ENCODE results near the gene ESRRA. TPM values are rescaled to one million over a fixed set of nuclear protein-coding genes. Genes with fewer than 3 reads are reported as not detected.

Gene ESRRA
- total RNA-seq, 2 experiments from 2014 or later, result 28.6 to 57.8 TPM

DNA sequence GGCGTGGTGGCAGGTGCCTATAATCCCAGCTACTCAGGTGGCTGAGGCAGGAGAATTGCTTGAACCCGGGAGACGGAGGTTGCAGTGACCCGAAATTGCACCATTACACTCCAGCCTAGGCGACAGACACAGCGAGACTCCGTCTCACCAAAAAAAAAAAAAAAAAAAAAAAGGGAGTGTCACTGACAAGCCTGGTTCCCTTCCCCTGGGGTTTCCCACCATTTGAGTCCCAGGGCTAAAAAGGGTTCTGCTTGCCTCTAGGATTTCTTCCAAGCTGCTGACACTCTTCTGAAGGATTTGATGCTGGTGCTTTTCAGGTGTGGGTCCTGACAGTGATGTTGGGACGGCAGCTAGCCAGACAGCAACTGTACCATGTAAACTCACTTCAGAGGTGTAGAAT lies 33.4 kb downstream of the ESRRA start:
- peaks cover 10% of the 10 kb centered on the region; the same call in 1 of the 2 replicates for H3K79me2 ChIP-seq (ENCODE audit: insufficient read depth, low read depth, low read length)
- no peaks in the 10 kb centered on the region for H4K20me1 ChIP-seq (ENCODE audit: insufficient read depth, low read length)
- peak overlapping the region; percentile 74 for H3K4me3 ChIP-seq (ENCODE audit: low read depth, low read length, poor library complexity, severe bottlenecking)
- TF ChIP-seq EZH2phosphoT487 (IDR thresholded peaks at IDR 0.05; ENCODE audit: borderline replicate concordance, low read depth, low read length), result no peak
- TF ChIP-seq, protein P1, sequence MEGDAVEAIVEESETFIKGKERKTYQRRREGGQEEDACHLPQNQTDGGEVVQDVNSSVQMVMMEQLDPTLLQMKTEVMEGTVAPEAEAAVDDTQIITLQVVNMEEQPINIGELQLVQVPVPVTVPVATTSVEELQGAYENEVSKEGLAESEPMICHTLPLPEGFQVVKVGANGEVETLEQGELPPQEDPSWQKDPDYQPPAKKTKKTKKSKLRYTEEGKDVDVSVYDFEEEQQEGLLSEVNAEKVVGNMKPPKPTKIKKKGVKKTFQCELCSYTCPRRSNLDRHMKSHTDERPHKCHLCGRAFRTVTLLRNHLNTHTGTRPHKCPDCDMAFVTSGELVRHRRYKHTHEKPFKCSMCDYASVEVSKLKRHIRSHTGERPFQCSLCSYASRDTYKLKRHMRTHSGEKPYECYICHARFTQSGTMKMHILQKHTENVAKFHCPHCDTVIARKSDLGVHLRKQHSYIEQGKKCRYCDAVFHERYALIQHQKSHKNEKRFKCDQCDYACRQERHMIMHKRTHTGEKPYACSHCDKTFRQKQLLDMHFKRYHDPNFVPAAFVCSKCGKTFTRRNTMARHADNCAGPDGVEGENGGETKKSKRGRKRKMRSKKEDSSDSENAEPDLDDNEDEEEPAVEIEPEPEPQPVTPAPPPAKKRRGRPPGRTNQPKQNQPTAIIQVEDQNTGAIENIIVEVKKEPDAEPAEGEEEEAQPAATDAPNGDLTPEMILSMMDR (conservative IDR thresholded peaks at IDR 0.05; ENCODE audit: low read length), result no peak
- peak overlapping the region; percentile 80 for H3K27ac ChIP-seq (ENCODE audit: low read depth, low read length, poor library complexity, severe bottlenecking)
- ChIA-PET POLR2A (interaction anchor here (0.9 to 1.7 kb wide), 2 partner anchors 14 to 21 kb away, joined by 3 to 9 read pairs; partner anchors contain the start of genes PRDX5 and TRMT112), CTCF (ENCODE audit: unreplicated experiment) (no interaction called here)
- peak overlapping the region; percentile 90 for H3K4me2 ChIP-seq (ENCODE audit: low read length)
- H2AFZ ChIP-seq (ENCODE audit: low read length), result no peak overlapping the region
- no peak for DNase-seq (ENCODE audit: low spot score)
- H3K9me3 ChIP-seq (ENCODE audit: low read length), result no peaks in the 10 kb centered on the region
- H3K9me2 ChIP-seq (ENCODE audit: insufficient read depth, low read length), result no peaks in the 10 kb centered on the region
- BruUV-seq (replicated peaks), result no TSS peak
- intact Hi-C loops (cut with micrococcal nuclease; ENCODE audit: unreplicated experiment), result no loop called here
- peaks cover 61% of the 10 kb centered on the region for H3K4me1 ChIP-seq (ENCODE audit: insufficient read depth, low read length, poor library complexity, severe bottlenecking)
- H3K36me3 ChIP-seq (ENCODE audit: insufficient read depth, low read length), result peaks cover 25% of the 10 kb centered on the region

DNA sequence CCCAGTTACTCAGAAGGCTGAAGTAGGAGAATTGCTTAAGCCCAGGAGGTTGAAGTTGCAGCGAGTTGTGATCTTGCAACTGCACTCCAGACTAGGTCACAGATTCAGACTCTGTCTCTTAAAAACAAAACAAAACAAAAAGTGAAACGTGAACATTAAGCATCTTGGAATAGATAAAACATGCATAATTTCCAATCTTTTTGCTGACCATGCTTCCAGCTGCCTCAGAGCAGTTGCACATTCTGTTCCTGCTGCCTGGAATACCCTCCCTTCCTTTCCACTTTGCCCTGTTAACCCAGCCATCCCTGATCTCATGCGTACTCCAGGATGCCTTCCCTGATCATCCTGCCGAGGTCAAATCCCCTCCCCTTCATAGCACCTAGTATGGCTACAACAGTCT lies 34.0 kb downstream of the ESRRA start:
- H3K4me2 ChIP-seq (ENCODE audit: low read length), result peak overlapping the region; percentile 90
- H3K4me1 ChIP-seq (ENCODE audit: insufficient read depth, low read length, poor library complexity, severe bottlenecking), result peaks cover 61% of the 10 kb centered on the region
- no peaks in the 10 kb centered on the region for H4K20me1 ChIP-seq (ENCODE audit: insufficient read depth, low read length)
- intact Hi-C loops (cut with micrococcal nuclease; ENCODE audit: unreplicated experiment), result no loop called here
- no peaks in the 10 kb centered on the region for H3K9me2 ChIP-seq (ENCODE audit: insufficient read depth, low read length)
- H3K27ac ChIP-seq (ENCODE audit: low read depth, low read length, poor library complexity, severe bottlenecking), result peak overlapping the region; percentile 80
- TF ChIP-seq, protein P1 (conservative IDR thresholded peaks at IDR 0.05; ENCODE audit: low read length), result no peak
- no peak for TF ChIP-seq EZH2phosphoT487 (IDR thresholded peaks at IDR 0.05; ENCODE audit: borderline replicate concordance, low read depth, low read length)
- POLR2A ChIA-PET, result interaction anchor here (0.9 to 3.6 kb wide), 4 partner anchors 14 to 22 kb away, joined by 3 to 22 read pairs (median 7); partner anchors contain the start of genes PRDX5 and TRMT112
- DNase-seq (ENCODE audit: low spot score), result no peak
- no peak overlapping the region; the same call in 1 of the 2 replicates for H2AFZ ChIP-seq (ENCODE audit: low read length)
- H3K79me2 ChIP-seq (ENCODE audit: insufficient read depth, low read depth, low read length), result peaks cover 10% of the 10 kb centered on the region; the same call in 1 of the 2 replicates
- peaks cover 26% of the 10 kb centered on the region for H3K36me3 ChIP-seq (ENCODE audit: insufficient read depth, low read length)
- H3K9me3 ChIP-seq (ENCODE audit: low read length), result no peaks in the 10 kb centered on the region
- CTCF ChIA-PET (ENCODE audit: unreplicated experiment), result no interaction called here
- BruUV-seq (replicated peaks), result TSS peak; percentile 68
- peak overlapping the region; percentile 74 for H3K4me3 ChIP-seq (ENCODE audit: low read depth, low read length, poor library complexity, severe bottlenecking)

DNA sequence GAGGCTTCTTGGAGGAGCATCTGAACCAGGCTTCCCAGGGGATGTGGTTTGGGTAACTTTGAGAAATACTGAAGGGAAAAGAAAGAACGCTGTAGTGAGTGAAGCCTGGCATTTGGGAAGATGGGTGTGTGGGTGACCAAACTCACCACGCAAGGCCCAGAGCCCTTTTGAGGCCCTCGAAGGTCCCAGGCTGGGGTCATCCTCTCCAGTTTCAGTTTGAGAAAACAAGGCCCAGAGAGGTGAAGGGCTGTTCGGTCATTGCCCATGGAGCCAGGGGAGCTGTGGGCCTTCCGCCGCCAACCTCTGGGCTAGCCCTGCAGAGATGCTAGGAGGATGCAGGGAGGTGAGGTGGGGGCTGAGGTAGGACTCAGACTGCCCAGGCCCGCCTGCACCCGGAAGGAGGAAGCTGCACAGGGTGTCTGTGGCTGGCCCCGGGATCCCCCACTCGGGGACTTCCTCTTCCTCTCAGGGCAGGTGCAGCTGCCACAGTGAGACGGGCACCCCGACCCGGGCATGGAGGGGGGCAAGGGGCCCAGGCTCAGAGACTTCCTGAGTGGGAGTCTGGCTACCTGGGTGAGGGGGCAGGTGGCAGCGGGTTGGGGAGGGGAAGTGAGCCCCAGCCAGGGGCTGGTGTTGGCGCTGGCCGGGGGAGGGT lies 34.6 kb downstream of the ESRRA start, which contains the start of gene CCDC88B:
Gene CCDC88B, plus strand, starts transcription at position 451 of the 655 bp plus-strand sequence. Its CDS starts 63 bp downstream, at position 514.
- Histone ChIP-seq H3K36me3 (ENCODE audit: insufficient read depth, low read length) (peaks cover 25% of the 10 kb centered on the region), H3K27ac (ENCODE audit: low read depth, low read length, poor library complexity, severe bottlenecking) (peak within 1 kb of the TSS; percentile 80), H4K20me1 (ENCODE audit: insufficient read depth, low read length) (no peaks in the 10 kb centered on the region), H3K9me2 (ENCODE audit: insufficient read depth, low read length) (no peaks in the 10 kb centered on the region), H3K9me3 (ENCODE audit: low read length) (no peaks in the 10 kb centered on the region), H3K79me2 (ENCODE audit: insufficient read depth, low read depth, low read length) (peaks cover 10% of the 10 kb centered on the region; the same call in 1 of the 2 replicates), H3K4me1 (ENCODE audit: insufficient read depth, low read length, poor library complexity, severe bottlenecking) (peaks cover 57% of the 10 kb centered on the region), H3K4me3 (ENCODE audit: low read depth, low read length, poor library complexity, severe bottlenecking) (peak within 1 kb of the TSS; percentile 74), H2AFZ (ENCODE audit: low read length) (peak within 1 kb of the TSS; percentile 26; the same call in 1 of the 2 replicates), H3K4me2 (ENCODE audit: low read length) (peak within 1 kb of the TSS; percentile 90)
- no TSS peak for BruUV-seq (replicated peaks)
- peak; percentile 92 for DNase-seq (ENCODE audit: low spot score)
- intact Hi-C loops (cut with micrococcal nuclease; ENCODE audit: unreplicated experiment), result loop anchor here (1.0 to 2.0 kb wide), 3 partner anchors 21 to 69 kb away; partner anchors contain the start of genes ESRRA and PRDX5
- POLR2A ChIA-PET, result interaction anchor here (1.2 to 3.6 kb wide), 2 partner anchors 15 to 23 kb away, joined by 5 to 22 read pairs; partner anchors contain the start of genes PRDX5 and TRMT112
- CTCF ChIA-PET (ENCODE audit: unreplicated experiment), result no interaction called here
- TF ChIP-seq EZH2phosphoT487 (IDR thresholded peaks at IDR 0.05; ENCODE audit: borderline replicate concordance, low read depth, low read length), result no peak
- TF ChIP-seq, protein P1 (conservative IDR thresholded peaks at IDR 0.05; ENCODE audit: low read length), result no peak

All from OCI-LY7 (cell line).